Measurements from ENCODE around the gene CATSPERZ.

The CATSPERZ gene

DNA sequence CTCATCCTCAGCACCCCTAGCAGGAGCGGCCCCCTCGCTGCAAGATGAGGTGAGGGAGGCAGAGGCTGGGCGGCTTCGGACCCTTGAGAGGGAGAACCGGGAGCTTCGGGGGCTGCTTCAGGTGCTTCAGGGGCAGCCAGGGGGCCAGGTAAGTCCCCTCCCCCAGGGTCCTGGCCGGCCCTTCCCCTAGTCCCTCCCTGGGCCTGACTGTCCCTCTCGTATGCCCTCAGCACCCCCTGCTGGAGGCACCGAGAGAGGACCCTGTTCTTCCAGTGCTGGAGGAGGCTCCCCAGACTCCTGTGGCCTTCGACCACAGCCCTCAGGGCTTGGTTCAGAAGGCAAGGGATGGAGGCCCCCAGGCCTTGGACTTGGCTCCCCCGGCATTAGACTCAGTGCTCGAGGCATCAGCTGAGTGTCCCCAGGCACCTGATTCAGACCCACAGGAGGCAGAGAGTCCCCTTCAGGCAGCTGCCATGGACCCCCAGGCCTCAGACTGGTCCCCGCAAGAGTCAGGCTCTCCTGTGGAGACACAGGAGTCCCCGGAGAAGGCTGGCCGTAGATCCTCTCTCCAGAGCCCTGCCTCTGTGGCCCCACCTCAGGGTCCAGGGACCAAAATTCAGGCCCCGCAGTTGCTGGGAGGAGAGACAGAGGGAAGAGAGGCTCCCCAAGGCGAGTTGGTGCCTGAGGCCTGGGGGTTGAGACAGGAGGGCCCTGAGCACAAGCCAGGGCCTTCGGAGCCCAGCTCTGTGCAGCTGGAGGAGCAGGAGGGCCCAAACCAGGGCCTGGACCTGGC lies 43.8 kb downstream of the CATSPERZ start:
- Histone ChIP-seq H3F3A (ENCODE audit: low read depth) (no peaks in the 10 kb centered on the region), H3K4me2 (ENCODE audit: low read depth, low read length, poor library complexity, severe bottlenecking) (no peak overlapping the region), H4K20me1 (ENCODE audit: insufficient read depth, low read length, poor library complexity, severe bottlenecking) (peaks cover 22% of the 10 kb centered on the region), H3K9me3 (ENCODE audit: insufficient read depth, low read depth, low read length) (no peaks in the 10 kb centered on the region), H2AFZ (ENCODE audit: low read length) (no peak overlapping the region), H3K9me2 (replicated peaks; ENCODE audit: low read depth, low read length) (no peaks in the 10 kb centered on the region), H3K4me1 (ENCODE audit: insufficient read depth, low read length, poor library complexity, severe bottlenecking) (peaks cover 22% of the 10 kb centered on the region), H3K4me3 (ENCODE audit: low read length, poor library complexity, severe bottlenecking) (no peak overlapping the region), H3K27me3 (ENCODE audit: insufficient read depth, low read length, poor library complexity, severe bottlenecking) (no peaks in the 10 kb centered on the region), H3K9ac (ENCODE audit: low read depth, low read length, poor library complexity, severe bottlenecking) (no peak overlapping the region), H3K79me2 (ENCODE audit: insufficient read depth, low read length) (peaks cover 19% of the 10 kb centered on the region; the same call in 1 of the 2 replicates), H3K36me3 (ENCODE audit: insufficient read depth, low read length) (no peaks in the 10 kb centered on the region; the same call in 1 of the 2 replicates)
- TF ChIP-seq EZH2phosphoT487 (IDR thresholded peaks at IDR 0.05; ENCODE audit: borderline replicate concordance) = no peak
- TF ChIP-seq, protein P1, sequence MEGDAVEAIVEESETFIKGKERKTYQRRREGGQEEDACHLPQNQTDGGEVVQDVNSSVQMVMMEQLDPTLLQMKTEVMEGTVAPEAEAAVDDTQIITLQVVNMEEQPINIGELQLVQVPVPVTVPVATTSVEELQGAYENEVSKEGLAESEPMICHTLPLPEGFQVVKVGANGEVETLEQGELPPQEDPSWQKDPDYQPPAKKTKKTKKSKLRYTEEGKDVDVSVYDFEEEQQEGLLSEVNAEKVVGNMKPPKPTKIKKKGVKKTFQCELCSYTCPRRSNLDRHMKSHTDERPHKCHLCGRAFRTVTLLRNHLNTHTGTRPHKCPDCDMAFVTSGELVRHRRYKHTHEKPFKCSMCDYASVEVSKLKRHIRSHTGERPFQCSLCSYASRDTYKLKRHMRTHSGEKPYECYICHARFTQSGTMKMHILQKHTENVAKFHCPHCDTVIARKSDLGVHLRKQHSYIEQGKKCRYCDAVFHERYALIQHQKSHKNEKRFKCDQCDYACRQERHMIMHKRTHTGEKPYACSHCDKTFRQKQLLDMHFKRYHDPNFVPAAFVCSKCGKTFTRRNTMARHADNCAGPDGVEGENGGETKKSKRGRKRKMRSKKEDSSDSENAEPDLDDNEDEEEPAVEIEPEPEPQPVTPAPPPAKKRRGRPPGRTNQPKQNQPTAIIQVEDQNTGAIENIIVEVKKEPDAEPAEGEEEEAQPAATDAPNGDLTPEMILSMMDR (conservative IDR thresholded peaks at IDR 0.05; ENCODE audit: low read length) = peak; percentile 51

DNA sequence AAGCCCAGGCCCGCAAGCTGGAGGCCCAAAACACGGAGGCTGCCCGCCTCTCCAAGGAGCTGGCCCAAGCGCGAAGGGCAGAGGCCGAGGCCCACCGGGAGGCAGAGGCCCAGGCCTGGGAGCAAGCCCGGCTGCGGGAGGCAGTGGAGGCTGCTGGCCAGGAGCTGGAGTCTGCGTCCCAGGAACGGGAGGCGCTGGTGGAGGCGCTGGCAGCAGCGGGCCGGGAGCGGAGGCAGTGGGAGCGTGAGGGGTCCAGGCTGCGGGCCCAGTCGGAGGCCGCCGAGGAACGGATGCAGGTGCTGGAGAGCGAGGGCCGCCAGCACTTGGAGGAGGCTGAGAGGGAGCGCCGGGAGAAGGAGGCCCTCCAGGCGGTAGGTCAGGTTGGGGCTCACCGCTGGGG lies 44.6 kb downstream of the CATSPERZ start:
- Histone ChIP-seq H3K4me3 (ENCODE audit: low read length, poor library complexity, severe bottlenecking) (no peak overlapping the region), H3K4me2 (ENCODE audit: low read depth, low read length, poor library complexity, severe bottlenecking) (no peak overlapping the region), H3K36me3 (ENCODE audit: insufficient read depth, low read length) (no peaks in the 10 kb centered on the region; the same call in 1 of the 2 replicates), H4K20me1 (ENCODE audit: insufficient read depth, low read length, poor library complexity, severe bottlenecking) (peaks cover 22% of the 10 kb centered on the region), H3F3A (ENCODE audit: low read depth) (no peaks in the 10 kb centered on the region), H3K9me2 (replicated peaks; ENCODE audit: low read depth, low read length) (no peaks in the 10 kb centered on the region), H2AFZ (ENCODE audit: low read length) (no peak overlapping the region), H3K27me3 (ENCODE audit: insufficient read depth, low read length, poor library complexity, severe bottlenecking) (no peaks in the 10 kb centered on the region), H3K9me3 (ENCODE audit: insufficient read depth, low read depth, low read length) (no peaks in the 10 kb centered on the region), H3K9ac (ENCODE audit: low read depth, low read length, poor library complexity, severe bottlenecking) (no peak overlapping the region), H3K4me1 (ENCODE audit: insufficient read depth, low read length, poor library complexity, severe bottlenecking) (peaks cover 14% of the 10 kb centered on the region), H3K79me2 (ENCODE audit: insufficient read depth, low read length) (peaks cover 11% of the 10 kb centered on the region; the same call in 1 of the 2 replicates)
- TF ChIP-seq, protein P1 (conservative IDR thresholded peaks at IDR 0.05; ENCODE audit: low read length) = no peak
- no peak for TF ChIP-seq EZH2phosphoT487 (IDR thresholded peaks at IDR 0.05; ENCODE audit: borderline replicate concordance)

DNA sequence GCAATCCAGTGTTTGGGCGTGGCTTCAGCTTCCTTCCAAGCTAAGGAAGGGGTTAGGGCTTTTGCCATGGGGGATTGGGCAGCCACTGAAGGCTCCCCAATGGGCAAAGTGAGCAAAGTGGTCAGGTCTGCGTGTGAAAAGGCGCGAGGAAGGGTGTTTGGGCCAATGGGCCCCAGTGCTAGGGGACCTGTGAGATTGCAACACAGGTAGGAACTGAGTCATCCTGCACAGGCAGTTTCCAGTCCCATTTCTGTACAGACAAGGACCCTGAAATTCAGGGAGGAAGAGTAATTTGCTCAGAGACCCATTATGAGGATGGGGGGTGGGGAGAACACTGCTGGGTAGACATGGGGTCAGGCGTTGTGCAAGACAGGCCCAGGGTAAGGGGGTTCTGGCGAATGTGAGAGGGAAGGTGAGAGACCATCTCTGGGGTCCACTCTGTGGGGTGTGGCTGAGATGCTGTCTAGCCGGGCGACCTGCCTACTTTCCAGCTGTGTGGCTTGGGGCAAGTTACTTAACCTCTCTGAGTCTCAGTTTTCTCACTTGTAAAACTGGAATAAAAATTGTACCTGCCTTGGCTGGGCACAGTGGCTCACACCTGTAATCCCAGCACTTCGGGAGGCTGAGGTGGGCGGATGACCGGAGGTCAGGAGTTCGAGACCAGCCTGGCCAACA lies 47.2 kb downstream of the CATSPERZ start:
- no peak overlapping the region for H3K4me3 ChIP-seq (ENCODE audit: low read length, poor library complexity, severe bottlenecking)
- peaks cover 7% of the 10 kb centered on the region for H4K20me1 ChIP-seq (ENCODE audit: insufficient read depth, low read length, poor library complexity, severe bottlenecking)
- H3K9me3 ChIP-seq (ENCODE audit: insufficient read depth, low read depth, low read length) = no peaks in the 10 kb centered on the region
- H3K9ac ChIP-seq (ENCODE audit: low read depth, low read length, poor library complexity, severe bottlenecking) = no peak overlapping the region
- TF ChIP-seq, protein P1 (conservative IDR thresholded peaks at IDR 0.05; ENCODE audit: low read length) = no peak
- TF ChIP-seq EZH2phosphoT487 (IDR thresholded peaks at IDR 0.05; ENCODE audit: borderline replicate concordance) = no peak
- no peak overlapping the region for H3K4me2 ChIP-seq (ENCODE audit: low read depth, low read length, poor library complexity, severe bottlenecking)
- H3K4me1 ChIP-seq (ENCODE audit: insufficient read depth, low read length, poor library complexity, severe bottlenecking) = peaks cover 9% of the 10 kb centered on the region
- no peaks in the 10 kb centered on the region for H3K9me2 ChIP-seq (replicated peaks; ENCODE audit: low read depth, low read length)
- no peak overlapping the region for H2AFZ ChIP-seq (ENCODE audit: low read length)
- no peaks in the 10 kb centered on the region; the same call in 1 of the 2 replicates for H3K36me3 ChIP-seq (ENCODE audit: insufficient read depth, low read length)
- H3F3A ChIP-seq (ENCODE audit: low read depth) = no peaks in the 10 kb centered on the region
- no peaks in the 10 kb centered on the region for H3K79me2 ChIP-seq (ENCODE audit: insufficient read depth, low read length)
- H3K27me3 ChIP-seq (ENCODE audit: insufficient read depth, low read length, poor library complexity, severe bottlenecking) = no peaks in the 10 kb centered on the region
